ENCODE data around the gene DPP9. TPM values are rescaled to one million over a fixed set of nuclear protein-coding genes. Genes with fewer than 3 reads are reported as not detected.

DPP9 gene
- total and polyA plus RNA-seq, 2 of the 13 experiments (the other 11 are each of a cell fraction or from before 2014, with no cell fraction given), result 8.4 to 25.8 TPM

- TF ChIP-seq THYN1 (CRISPR knock-in tag; IDR thresholded peaks at IDR 0.05; ENCODE audit: borderline replicate concordance, low read depth), result no peak
- TF ChIP-seq MTA3 (CRISPR knock-in tag; IDR thresholded peaks at IDR 0.05), result no peak
- TF ChIP-seq GATAD1 (CRISPR knock-in tag; IDR thresholded peaks at IDR 0.05), result no peak
- TF ChIP-seq ZNF260 (CRISPR knock-in tag; IDR thresholded peaks at IDR 0.05; ENCODE audit: borderline replicate concordance, low read depth), result no peak
- no peak for TF ChIP-seq ZNF451 (CRISPR knock-in tag; IDR thresholded peaks at IDR 0.05)
- TF ChIP-seq TMF1 (CRISPR knock-in tag; IDR thresholded peaks at IDR 0.05; ENCODE audit: low read depth), result no peak
- TF ChIP-seq IKZF5 (CRISPR knock-in tag; IDR thresholded peaks at IDR 0.05), result no peak
- TF ChIP-seq MATR3 (CRISPR knock-in tag; IDR thresholded peaks at IDR 0.05), result no peak
- no peak for TF ChIP-seq RAD51 (IDR thresholded peaks at IDR 0.05; ENCODE audit: borderline replicate concordance)
- TF ChIP-seq ZSCAN5A (CRISPR knock-in tag; IDR thresholded peaks at IDR 0.05; ENCODE audit: borderline replicate concordance), result 0 out of 2 replicates have a peak, but pooled peaks have one; percentile 53
- no peak for TF ChIP-seq AGO1 (IDR thresholded peaks at IDR 0.05; ENCODE audit: low read depth, low read length, poor library complexity, severe bottlenecking)
- no peak for TF ChIP-seq SSRP1 (CRISPR knock-in tag; IDR thresholded peaks at IDR 0.05)
- TF ChIP-seq ZNF274 (CRISPR knock-in tag; IDR thresholded peaks at IDR 0.05), result 0 out of 2 replicates have a peak, but pooled peaks have one; percentile 28
- TF ChIP-seq ZNF441 (CRISPR knock-in tag; IDR thresholded peaks at IDR 0.05; ENCODE audit: borderline replicate concordance), result no peak
- TF ChIP-seq SNAPC2 (CRISPR knock-in tag; IDR thresholded peaks at IDR 0.05), result no peak
- peak; percentile 25; the same call in 1 of the 2 replicates for TF ChIP-seq IRF2 (CRISPR knock-in tag; IDR thresholded peaks at IDR 0.05)
- TF ChIP-seq SOX6 (IDR thresholded peaks at IDR 0.05), result no peak
- no peak for TF ChIP-seq SOX6 (CRISPR knock-in tag; IDR thresholded peaks at IDR 0.05)
- no peak for TF ChIP-seq ZFP1 (CRISPR knock-in tag; IDR thresholded peaks at IDR 0.05)
- no peak for TF ChIP-seq ZNF12 (CRISPR knock-in tag; IDR thresholded peaks at IDR 0.05)
- TF ChIP-seq PRMT3 (CRISPR knock-in tag; IDR thresholded peaks at IDR 0.05; ENCODE audit: borderline replicate concordance, low read depth), result no peak
- no peak for TF ChIP-seq FLYWCH1 (CRISPR knock-in tag; IDR thresholded peaks at IDR 0.05)
- no peak for TF ChIP-seq ZNF431 (CRISPR knock-in tag; IDR thresholded peaks at IDR 0.05; ENCODE audit: borderline replicate concordance, low read depth)
- no peak for TF ChIP-seq RERE (CRISPR knock-in tag; IDR thresholded peaks at IDR 0.05; ENCODE audit: low read depth)
Observed at GRCh38 chr19:4639531-4640246, 84.0 kb downstream of the DPP9 start (continued).
